GM10248 (cell line): ENCODE results near the gene PLEKHH1.

Experiments used
- CTCF ChIA-PET: fragments of 300-600 bp; sonication (Branson Sonifier 250); formaldehyde crosslinking; extraction: SDS; loops from one replicate; lab custom pipeline; 2021; ENCODE audit warnings: antibody characterized with exemption; lab: Yijun Ruan, JAX
- POLR2A ChIA-PET: fragments of 350-650 bp; sonication (Branson Sonifier 250); formaldehyde crosslinking; extraction: SDS; loops from one replicate; lab custom pipeline; 2020; ENCODE audit warnings: antibody characterized with exemption; lab: Yijun Ruan, JAX
- DNase-seq: peaks from one replicate; pipeline ENCODE4 v3.0.0; 2012; ENCODE audit errors: extremely low spot score
- CTCF ChIP-seq: IDR thresholded peaks from 2 replicates; pipeline ENCODE4 v1.5.1; 2012; ENCODE audit warnings: mild to moderate bottlenecking, low read depth; ENCODE audit errors: extremely low read depth, missing control alignments, control extremely low read depth

Gene PLEKHH1

GRCh38 chr14:67532998-67533753 lies at the start of gene PLEKHH1:
TSS of gene PLEKHH1 (plus strand) at chr14:67533290. CDS start at chr14:67541868, 8,578 bp downstream.
- CTCF ChIA-PET = interaction anchor here (1.3 to 2.3 kb wide), 3 partner anchors 38 to 171 kb away, joined by 3 to 10 read pairs (median 4); no protein-coding TSS in a partner anchor
- DNase-seq = peak; percentile 75
- TF ChIP-seq CTCF = no peak
- POLR2A ChIA-PET = no interaction called here

- TF ChIP-seq CTCF = no peak
- no peak for DNase-seq
- ChIA-PET CTCF (no interaction called here), POLR2A (no interaction called here)
Observed at GRCh38 chr14:67483579-67484285, 49.4 kb upstream of the PLEKHH1 start.

- TF ChIP-seq CTCF = no peak
- no peak for DNase-seq
- POLR2A ChIA-PET = no interaction called here
- CTCF ChIA-PET = interaction anchor here (0.7 kb wide), 1 partner anchor 64 kb away, joined by 3 read pairs; no protein-coding TSS in a partner anchor
Observed at GRCh38 chr14:67485501-67486095, 47.5 kb upstream of the PLEKHH1 start.

DNA sequence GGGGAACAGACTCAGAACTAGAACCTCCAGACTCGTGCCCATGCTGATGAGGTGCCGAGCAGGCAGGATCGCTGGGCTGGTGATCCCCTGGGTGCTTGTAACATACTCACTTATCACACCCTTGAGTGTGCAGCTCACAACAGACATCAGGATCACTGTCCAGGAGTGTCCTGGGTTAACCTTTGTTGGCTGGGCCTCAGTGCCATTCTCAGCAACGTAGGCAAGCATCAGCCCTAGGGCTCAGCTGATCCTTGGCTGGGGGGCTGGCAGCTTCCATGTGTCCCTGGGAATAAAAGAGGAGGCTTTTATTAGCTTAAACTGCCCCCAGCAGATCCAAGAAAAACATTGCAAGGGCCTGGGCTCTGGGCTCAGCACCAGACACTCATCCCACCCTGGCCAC lies 46.2 kb upstream of the PLEKHH1 start:
- ChIA-PET CTCF (interaction anchor here (0.8 to 1.8 kb wide), 6 partner anchors 14 to 1128 kb away, joined by 3 to 7 read pairs (median 4); no protein-coding TSS in a partner anchor), POLR2A (no interaction called here)
- no peak for TF ChIP-seq CTCF
- DNase-seq = no peak

GRCh38 chr14:67487332-67487731 lies 45.8 kb upstream of the PLEKHH1 start:
- ChIA-PET POLR2A (no interaction called here), CTCF (interaction anchor here (0.8 to 1.8 kb wide), 9 partner anchors 13 to 1128 kb away, joined by 3 to 7 read pairs (median 3); no protein-coding TSS in a partner anchor)
- TF ChIP-seq CTCF = no peak
- no peak for DNase-seq
